ENCODE data around the gene RAB25.

The RAB25 gene

GRCh38 chr1:156080863-156081179, 19.9 kb downstream of the RAB25 start:
- DNase-seq: no peak

- no peak for DNase-seq
Measured at GRCh38 chr1:156081180-156081916, 20.4 kb downstream of the RAB25 start.

DNA sequence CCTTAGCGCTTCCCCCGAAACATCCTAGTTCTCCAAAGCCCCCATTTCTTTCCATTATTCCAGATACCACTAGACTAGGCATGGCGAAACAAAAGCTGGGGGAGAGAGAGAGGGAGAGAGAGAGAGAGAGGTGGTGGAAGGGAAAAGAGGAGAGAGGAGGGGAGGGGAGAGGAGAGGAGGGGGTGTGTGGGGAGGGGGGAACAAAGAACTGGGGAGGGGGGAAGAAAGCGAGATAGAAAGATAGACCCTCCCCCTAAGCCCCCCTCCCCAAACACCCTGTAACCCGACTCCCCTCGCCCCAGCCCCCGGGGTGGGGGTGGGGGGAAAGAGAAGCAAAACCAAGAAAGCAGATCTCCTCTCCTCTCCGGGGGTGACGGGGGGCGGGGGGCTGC, 21.0 kb downstream of the RAB25 start:
- DNase-seq: no peak

DNA sequence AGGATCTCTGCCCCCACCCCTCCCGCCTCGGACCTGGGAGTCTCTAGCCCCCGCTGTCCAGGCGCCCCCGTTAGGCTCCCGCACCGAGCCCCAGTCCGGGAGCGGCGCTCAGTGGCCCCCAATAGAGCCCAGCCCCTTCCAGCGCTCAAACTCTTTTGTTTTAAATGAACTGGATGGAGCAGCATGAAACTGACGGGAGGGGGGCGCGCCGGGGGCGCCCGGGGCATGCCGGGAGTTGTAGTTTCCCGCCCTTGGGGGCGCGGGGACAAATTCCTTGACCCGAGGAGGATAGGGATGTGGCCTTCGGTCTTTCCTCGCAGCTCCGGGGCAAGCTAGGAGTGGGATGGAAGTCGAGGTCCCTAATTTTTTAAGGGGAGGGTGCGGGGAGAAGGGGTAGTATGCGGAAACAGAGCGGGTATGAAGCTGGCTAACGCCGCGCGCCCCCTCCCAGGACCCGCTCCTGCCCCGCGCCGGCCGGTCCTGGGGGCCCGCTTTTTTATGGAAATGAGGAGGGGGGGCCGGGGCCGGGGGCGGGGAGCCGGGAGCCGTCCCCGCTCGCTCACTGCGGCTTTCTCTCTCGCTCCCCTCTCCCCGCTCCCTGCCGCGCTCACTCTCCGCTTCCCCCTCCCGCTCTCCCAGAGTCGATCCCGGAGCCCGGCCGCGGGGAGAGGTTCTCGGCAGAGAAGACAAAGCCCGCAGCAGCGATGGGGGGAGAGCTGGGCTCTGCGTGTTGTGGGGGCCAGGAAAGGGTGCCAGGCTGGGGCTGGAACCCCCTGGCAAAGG, 21.5 kb downstream of the RAB25 start, which contains the start of gene MEX3A:
TSS of gene MEX3A (minus strand) at position 157 of the 783 bp plus-strand sequence. CDS start 467 bp downstream, outside the sequence.
- peak; percentile 54 for DNase-seq

DNA sequence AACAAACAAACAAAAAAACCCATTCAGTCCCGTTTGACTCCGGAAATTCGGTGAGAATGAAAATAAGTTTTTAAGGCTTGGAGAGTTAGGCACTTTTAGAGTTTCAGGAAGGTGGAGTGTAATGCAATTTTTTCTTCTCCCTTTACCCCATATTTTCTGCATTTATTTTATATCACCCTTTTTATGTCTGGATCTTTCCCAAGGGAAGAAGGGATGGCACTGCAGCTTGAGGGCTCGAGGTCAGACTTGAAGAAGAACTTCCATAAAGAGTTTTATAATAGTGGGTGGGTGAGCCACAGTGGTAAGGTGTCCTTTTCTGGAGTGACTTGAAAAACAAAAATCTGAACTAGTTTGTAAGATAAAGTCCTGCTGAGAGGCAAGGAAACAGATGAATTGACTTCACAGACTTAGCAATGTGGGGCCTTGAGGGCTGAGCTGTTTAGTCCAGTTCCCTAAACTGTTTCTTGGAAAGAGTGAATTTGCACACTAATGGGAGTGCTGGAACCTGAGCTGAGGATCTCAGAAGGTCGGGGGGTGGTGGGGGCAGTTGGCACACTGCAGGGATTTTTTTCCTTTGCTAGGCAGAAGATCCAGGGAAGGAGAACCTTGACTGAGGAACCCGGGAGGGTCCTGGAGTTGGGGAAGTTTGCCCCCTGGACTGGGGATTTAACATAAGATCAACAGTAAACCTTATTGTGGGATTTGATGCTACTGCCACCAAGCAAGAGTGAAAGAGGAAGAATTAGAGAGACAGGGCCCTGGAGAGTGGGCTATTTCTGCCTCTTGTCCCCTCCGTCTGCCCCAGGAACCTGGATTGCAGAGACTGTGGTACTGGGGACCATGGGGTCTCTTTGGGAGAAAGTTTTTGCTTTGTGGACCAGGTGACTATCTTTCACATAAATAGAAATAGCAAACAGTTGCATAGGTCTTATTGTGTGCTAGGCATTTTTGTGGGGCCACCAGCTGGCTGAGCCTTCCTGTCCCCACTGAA, 23.1 kb downstream of the RAB25 start:
- DNase-seq: no peak

DNA sequence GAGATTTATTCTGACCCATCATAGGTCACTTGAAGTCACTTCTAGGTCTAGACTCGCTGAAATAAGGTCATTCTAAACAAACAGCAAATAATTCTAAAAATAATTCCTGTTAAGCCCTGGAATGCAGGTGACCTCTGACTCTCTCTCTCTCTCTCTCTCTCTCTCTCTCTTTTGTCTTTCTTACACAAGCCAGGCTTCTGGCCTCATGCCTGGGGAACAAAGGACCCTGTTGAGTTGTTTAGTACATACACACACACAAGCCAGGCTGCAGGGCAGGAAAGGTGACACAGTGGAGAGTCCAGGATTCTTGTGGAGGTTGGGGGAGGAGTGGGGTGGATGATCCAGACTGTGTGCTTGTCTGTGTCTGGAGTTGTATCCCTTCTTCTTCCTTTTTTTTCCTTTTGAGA, 25.3 kb downstream of the RAB25 start:
- no peak for DNase-seq

DNA sequence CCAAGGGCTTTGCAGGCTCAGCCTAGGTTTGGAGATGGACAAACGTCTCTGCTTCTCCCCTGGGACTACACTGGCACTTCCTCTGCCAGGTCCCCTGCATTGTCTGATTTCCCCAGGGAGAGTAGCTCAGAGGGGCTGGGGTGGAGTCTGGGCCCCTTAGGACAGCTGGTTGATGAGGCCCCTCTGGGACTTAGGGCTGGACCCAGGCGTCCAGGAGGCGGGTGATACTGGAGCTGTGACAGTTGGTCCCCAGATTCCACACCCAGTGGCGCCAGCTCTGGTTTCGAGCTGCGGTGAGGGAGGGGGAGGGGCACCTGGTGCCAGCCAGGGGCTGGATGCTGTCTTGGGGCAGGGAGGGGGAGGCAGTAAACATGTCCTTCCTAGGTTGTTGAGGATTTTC, 28.7 kb downstream of the RAB25 start:
- DNase-seq: no peak

DNA sequence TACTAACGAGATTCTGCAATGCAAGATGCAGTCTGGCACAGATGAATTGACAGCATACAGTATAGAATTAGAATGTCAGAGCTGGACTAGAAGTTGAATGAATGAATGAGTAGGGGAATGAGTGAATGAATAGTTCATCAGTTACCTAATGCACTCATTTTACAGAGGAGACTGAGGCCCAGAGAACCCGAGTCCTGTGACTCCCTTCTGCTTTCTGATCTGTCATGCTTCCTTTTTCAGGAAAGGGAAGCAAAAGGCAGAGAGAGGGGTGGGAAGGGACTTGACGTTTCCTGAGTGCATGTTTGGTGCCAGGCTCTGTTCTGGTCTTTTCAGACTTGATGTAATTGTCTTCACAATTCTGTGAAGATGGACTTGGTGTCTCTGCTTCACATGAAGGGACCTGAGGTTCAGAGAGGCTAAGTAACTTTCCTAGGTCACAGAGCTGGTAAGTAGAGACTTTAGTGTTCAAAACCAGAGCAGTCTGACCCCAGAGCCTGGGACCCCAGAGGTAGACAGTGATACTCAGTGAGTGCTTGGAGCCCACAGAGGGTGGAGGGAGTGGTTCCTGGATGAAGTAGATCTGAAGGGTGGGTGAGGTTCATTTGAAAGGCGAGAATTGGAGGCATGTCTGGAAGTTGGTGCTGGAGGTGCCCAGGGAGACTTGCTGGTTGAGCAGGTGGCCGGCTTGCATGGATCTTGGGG, 29.3 kb downstream of the RAB25 start:
- DNase-seq: no peak

DNA sequence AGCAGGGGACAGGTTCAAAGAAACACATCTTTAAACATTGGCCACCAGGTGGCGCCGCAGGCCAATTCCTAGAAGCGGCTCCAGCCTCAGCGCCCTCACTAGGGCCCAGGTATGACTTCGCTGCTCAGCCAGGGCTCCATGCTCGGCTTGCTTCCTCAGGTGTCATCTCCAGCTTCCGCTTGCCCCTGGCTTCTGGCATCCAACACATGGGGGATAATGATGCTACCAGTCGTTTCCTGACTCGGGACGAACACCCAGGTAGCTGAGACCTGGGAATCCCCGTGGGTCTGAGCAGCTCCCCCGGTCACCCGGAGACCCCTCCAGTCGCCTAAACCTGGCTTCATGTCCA, 29.9 kb downstream of the RAB25 start:
- peak; percentile 88 for DNase-seq

GRCh38 chr1:156091610-156092009, 30.6 kb downstream of the RAB25 start:
- no peak for DNase-seq

DNA sequence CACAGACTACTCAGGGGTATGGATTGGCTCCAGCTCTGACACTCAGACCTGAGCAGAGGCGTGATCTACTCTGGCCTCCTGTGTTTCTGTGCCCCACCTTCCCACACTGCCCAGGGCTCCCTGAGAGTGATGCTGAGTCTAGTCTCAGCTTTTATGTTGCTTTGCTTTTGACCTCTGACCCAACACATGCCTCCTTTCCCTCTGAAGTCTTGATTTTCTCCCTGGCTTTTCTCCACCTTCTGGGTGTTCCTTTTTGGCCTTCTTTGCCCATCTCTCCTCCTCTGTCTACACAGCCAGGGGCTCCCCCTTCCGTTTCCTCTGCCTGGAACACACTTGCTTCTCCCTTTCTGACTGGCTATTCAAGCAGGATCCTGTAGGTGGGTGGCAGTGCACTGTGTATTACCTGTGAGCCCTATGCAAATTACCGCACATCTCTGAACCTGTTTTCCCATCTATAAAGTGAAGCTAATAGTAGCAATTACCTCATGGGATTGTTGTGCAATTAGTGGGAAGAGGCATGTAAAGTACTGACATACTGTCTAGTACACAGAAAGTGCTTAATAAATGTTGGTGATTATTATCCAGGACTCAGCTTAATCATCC, 35.0 kb downstream of the RAB25 start:
- DNase-seq: no peak

- peak; percentile 86 for DNase-seq
Measured at GRCh38 chr1:156096640-156097391, 35.9 kb downstream of the RAB25 start.

DNA sequence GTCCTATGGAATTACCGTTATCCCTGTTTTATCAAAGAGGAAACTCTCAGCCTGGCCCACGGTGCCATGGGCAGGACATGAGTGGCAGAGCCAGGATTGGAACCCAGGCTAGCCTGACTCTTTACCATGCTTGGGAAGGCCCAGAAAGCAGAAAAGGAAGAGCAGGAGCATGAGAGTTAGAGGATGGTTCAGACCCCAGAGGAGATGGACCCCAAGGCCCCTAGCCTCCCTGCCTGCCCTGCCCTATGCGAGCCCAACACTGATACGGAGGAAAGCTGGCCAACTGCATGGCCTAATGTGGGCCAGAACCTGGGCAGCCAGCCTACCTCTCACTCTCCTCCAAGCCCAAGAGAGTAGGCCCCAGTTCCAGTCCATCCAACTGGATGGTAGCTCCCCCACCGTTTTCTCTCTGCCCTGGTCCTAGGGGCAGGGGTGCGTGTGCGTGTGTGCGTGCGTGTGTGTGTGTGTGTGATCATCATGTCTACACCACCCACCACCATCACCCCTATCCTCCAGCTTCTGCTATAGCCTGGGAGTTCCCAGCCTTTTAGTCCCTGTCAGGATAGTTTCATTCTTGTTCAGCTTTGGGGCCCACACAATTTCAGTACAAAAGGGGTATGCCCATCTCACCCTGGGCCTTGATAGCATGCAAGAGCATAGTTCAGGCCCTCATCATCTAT, 36.7 kb downstream of the RAB25 start:
- DNase-seq: no peak

- no peak for DNase-seq
Measured at GRCh38 chr1:156098784-156099183, 37.8 kb downstream of the RAB25 start.

DNA sequence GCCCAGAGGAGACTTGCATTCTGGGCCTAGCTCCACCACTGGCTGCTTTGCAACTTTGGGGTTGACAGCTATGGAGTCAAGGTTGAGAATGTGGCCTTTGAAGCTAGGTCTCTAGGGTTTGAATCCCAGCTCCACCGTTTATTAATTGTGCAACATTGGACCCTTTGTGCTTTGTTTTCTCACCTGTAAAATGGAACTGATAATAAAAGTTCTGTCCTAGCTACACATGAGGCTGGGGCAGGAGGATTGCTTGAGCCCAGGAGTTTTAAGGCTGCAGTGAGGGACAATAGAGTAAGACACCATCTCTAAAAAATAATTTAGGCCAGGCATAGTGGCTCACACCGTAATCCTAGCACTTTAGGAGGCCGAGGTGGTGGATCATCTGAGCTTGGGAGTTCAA, 38.3 kb downstream of the RAB25 start:
- DNase-seq: no peak

- DNase-seq: no peak
Measured at GRCh38 chr1:156100205-156100995, 39.4 kb downstream of the RAB25 start.

- DNase-seq: no peak
Measured at GRCh38 chr1:156101880-156102279, 40.9 kb downstream of the RAB25 start.

- DNase-seq: no peak
Measured at GRCh38 chr1:156102633-156103511, 41.9 kb downstream of the RAB25 start.

GRCh38 chr1:156103521-156103947, 42.6 kb downstream of the RAB25 start:
- peak; percentile 42 for DNase-seq
